Activated CD8-positive, alpha-beta T cell treated with anti-CD3 and anti-CD28 coated beads for 36 hours (primary cell): ENCODE measurements around the gene FOXF2. TPM values are rescaled to one million over a fixed set of nuclear protein-coding genes. Genes with fewer than 3 reads are reported as not detected.

ENCODE experiments used
- ATAC-seq: fragments of 200-7000 bp; cut with Tn5 transposase; one replicate; pipeline ENCODE4 v1.10.0; 2021; ENCODE audit warnings: mild to moderate bottlenecking, moderate library complexity
- CTCF ChIA-PET: fragments of 350-600 bp; sonication (Branson Sonifier 250); formaldehyde crosslinking; loops from one replicate; lab custom pipeline; 2021; ENCODE audit warnings: antibody characterized with exemption; lab: Charles Lee
- POLR2A ChIA-PET: fragments of 350-600 bp; sonication (Branson Sonifier 250); formaldehyde crosslinking; loops from one replicate; lab custom pipeline; 2021; ENCODE audit warnings: antibody characterized with exemption; lab: Charles Lee
- DNase-seq: peaks from one replicate; pipeline ENCODE4 v3.0.0-alpha.2; 2020
- H3K27ac Mint-ChIP-seq: one replicate; pipeline ENCODE4 v1.8.0; 2021; ENCODE audit warnings: mild to moderate bottlenecking, mixed read lengths
- H3K27me3 Mint-ChIP-seq: one replicate; pipeline ENCODE4 v1.8.0; 2021; ENCODE audit warnings: mixed read lengths
- H3K36me3 Mint-ChIP-seq: one replicate; pipeline ENCODE4 v1.8.0; 2021; ENCODE audit warnings: low read depth, mixed read lengths
- H3K4me1 Mint-ChIP-seq: one replicate; pipeline ENCODE4 v1.8.0; 2021; ENCODE audit warnings: low read depth, mixed read lengths
- H3K4me3 Mint-ChIP-seq: one replicate; pipeline ENCODE4 v1.8.0; 2021; ENCODE audit warnings: mild to moderate bottlenecking, moderate library complexity, mixed read lengths
- H3K9me3 Mint-ChIP-seq: one replicate; pipeline ENCODE4 v1.8.0; 2021; ENCODE audit warnings: mixed read lengths
- CTCF ChIP-seq: fragments of 200-600 bp; IDR thresholded peaks from one replicate; pipeline ENCODE4 v1.8.0; 2022; ENCODE audit warnings: antibody characterized with exemption, mild to moderate bottlenecking
- intact Hi-C: fragments of 100-400 bp; cut with micrococcal nuclease; formaldehyde crosslinking; loops from one replicate; pipeline ENCODE4 v1.10.0; 2022
- total RNA-seq, 2 experiments: library from RNA; stranded (reverse); gene quantifications; one replicate each; pipeline ENCODE4 v1.2.3, GENCODE V29; 2021

The FOXF2 gene
- total RNA-seq, 2 experiments from 2014 or later = not detected

- Mint-ChIP-seq H3K27me3 (peaks cover 23% of the 10 kb centered on the region), H3K4me1 (peaks cover 4% of the 10 kb centered on the region), H3K4me3 (no peak overlapping the region), H3K27ac (no peak overlapping the region), H3K9me3 (no peaks in the 10 kb centered on the region), H3K36me3 (no peaks in the 10 kb centered on the region)
- ATAC-seq = no peak
- TF ChIP-seq CTCF = no peak
- ChIA-PET POLR2A (no interaction called here), CTCF (interaction anchor here (1.2 kb wide), 1 partner anchor 37 kb away, joined by 4 read pairs; no protein-coding TSS in a partner anchor)
- DNase-seq = no peak
- intact Hi-C loops = no loop called here
Observed at GRCh38 chr6:1400126-1400850, 10.9 kb downstream of the FOXF2 start.

- no peak overlapping the region for H3K27ac Mint-ChIP-seq
- ATAC-seq = no peak
- DNase-seq = no peak
- ChIA-PET POLR2A (no interaction called here), CTCF (no interaction called here)
- no peaks in the 10 kb centered on the region for H3K36me3 Mint-ChIP-seq
- peaks cover 8% of the 10 kb centered on the region for H3K27me3 Mint-ChIP-seq
- no peaks in the 10 kb centered on the region for H3K4me1 Mint-ChIP-seq
- intact Hi-C loops = no loop called here
- H3K4me3 Mint-ChIP-seq = no peak overlapping the region
- no peak for TF ChIP-seq CTCF
- no peaks in the 10 kb centered on the region for H3K9me3 Mint-ChIP-seq
Observed at GRCh38 chr6:1402369-1402768, 13.0 kb downstream of the FOXF2 start.

GRCh38 chr6:1402868-1403267, 13.5 kb downstream of the FOXF2 start:
- CTCF ChIA-PET = no interaction called here
- Mint-ChIP-seq H3K4me3 (no peak overlapping the region), H3K36me3 (no peaks in the 10 kb centered on the region), H3K27ac (no peak overlapping the region), H3K4me1 (no peaks in the 10 kb centered on the region), H3K9me3 (no peaks in the 10 kb centered on the region), H3K27me3 (peaks cover 5% of the 10 kb centered on the region)
- POLR2A ChIA-PET = no interaction called here
- no peak for DNase-seq
- TF ChIP-seq CTCF = no peak
- no peak for ATAC-seq
- intact Hi-C loops = no loop called here

GRCh38 chr6:1403851-1404712, 14.7 kb downstream of the FOXF2 start:
- no peak for DNase-seq
- H3K9me3 Mint-ChIP-seq = no peaks in the 10 kb centered on the region
- ChIA-PET CTCF (no interaction called here), POLR2A (no interaction called here)
- H3K27ac Mint-ChIP-seq = no peak overlapping the region
- no peaks in the 10 kb centered on the region for H3K36me3 Mint-ChIP-seq
- peaks cover 2% of the 10 kb centered on the region for H3K27me3 Mint-ChIP-seq
- TF ChIP-seq CTCF = no peak
- no peak overlapping the region for H3K4me3 Mint-ChIP-seq
- ATAC-seq = no peak
- no peaks in the 10 kb centered on the region for H3K4me1 Mint-ChIP-seq
- intact Hi-C loops = no loop called here

- ATAC-seq (no peak), DNase-seq (no peak)
- ChIA-PET CTCF (interaction anchor here (1.8 kb wide), 1 partner anchor 32 kb away, joined by 7 read pairs; no protein-coding TSS in a partner anchor), POLR2A (no interaction called here)
- Mint-ChIP-seq H3K27ac (no peak overlapping the region), H3K9me3 (no peaks in the 10 kb centered on the region), H3K4me3 (no peak overlapping the region), H3K4me1 (no peaks in the 10 kb centered on the region), H3K36me3 (no peaks in the 10 kb centered on the region), H3K27me3 (peaks cover 6% of the 10 kb centered on the region)
- intact Hi-C loops = no loop called here
- TF ChIP-seq CTCF = no peak
Observed at GRCh38 chr6:1404713-1405098, 15.3 kb downstream of the FOXF2 start.
